COR-L47 (cell line): ENCODE measurements around the gene GLTPD2.
A peak's percentile ranks its signal among the peaks of the same experiment; 100 is the strongest.
"Not testable (repeated sequence)": the region's sequence is repeated elsewhere in the genome, so short reads cannot be mapped to it uniquely, and the experiment has no call there.

ENCODE experiments used
- DNase-seq: peaks from one replicate; lab custom pipeline; 2025; lab: John Stamatoyannopoulos, UW

Gene GLTPD2

GRCh38 chr17:4808378-4808767 lies 19.6 kb downstream of the GLTPD2 start:
- DNase-seq, result no peak

- no peak for DNase-seq
These were observed 22.0 kb downstream of the GLTPD2 start for GRCh38 chr17:4810696-4811290.

- no peak for DNase-seq
These were observed 22.7 kb downstream of the GLTPD2 start for GRCh38 chr17:4811471-4811870.

- DNase-seq, result no peak
These were observed 23.9 kb downstream of the GLTPD2 start for GRCh38 chr17:4812690-4813089.

- no peak for DNase-seq
These were observed 26.4 kb downstream of the GLTPD2 start for GRCh38 chr17:4815043-4815675.

- DNase-seq, result no peak
These were observed 28.1 kb downstream of the GLTPD2 start for GRCh38 chr17:4816826-4817225.

GRCh38 chr17:4818276-4818675 lies 29.5 kb downstream of the GLTPD2 start:
- DNase-seq, result no peak

GRCh38 chr17:4822835-4823234 lies 34.1 kb downstream of the GLTPD2 start:
- no peak for DNase-seq

GRCh38 chr17:4823373-4824089 lies 34.8 kb downstream of the GLTPD2 start:
- no peak for DNase-seq

- DNase-seq, result peak; percentile 12
These were observed 38.6 kb downstream of the GLTPD2 start for GRCh38 chr17:4827399-4827798.

GRCh38 chr17:4832829-4833177 lies 44.0 kb downstream of the GLTPD2 start:
- not testable (repeated sequence) for DNase-seq

GRCh38 chr17:4833178-4833940 lies 44.6 kb downstream of the GLTPD2 start, which contains the start of gene MINK1:
Gene MINK1 (plus strand): TSS chr17:4833340. CDS start chr17:4833584, 244 bp downstream.
- peak; percentile 58 for DNase-seq

GRCh38 chr17:4833941-4834680 lies 45.3 kb downstream of the GLTPD2 start:
- no peak for DNase-seq

- DNase-seq, result no peak
These were observed 45.9 kb downstream of the GLTPD2 start for GRCh38 chr17:4834681-4835020.

GRCh38 chr17:4836221-4836620 lies 47.5 kb downstream of the GLTPD2 start:
- DNase-seq, result no peak

- DNase-seq, result no peak
These were observed 48.9 kb downstream of the GLTPD2 start for GRCh38 chr17:4837471-4838308.

- DNase-seq, result no peak
These were observed 49.6 kb downstream of the GLTPD2 start for GRCh38 chr17:4838309-4838785.

- DNase-seq, result no peak
These were observed 50.5 kb downstream of the GLTPD2 start for GRCh38 chr17:4839221-4839620.
